Activated naive CD4-positive, alpha-beta T cell treated with anti-CD3 and anti-CD28 coated beads for 36 hours (primary cell): ENCODE results near the gene DSCAML1. TPM values are rescaled to one million over a fixed set of nuclear protein-coding genes. Genes with fewer than 3 reads are reported as not detected.

Source experiments
- CTCF ChIA-PET: fragments of 350-600 bp; sonication (Branson Sonifier 250); formaldehyde crosslinking; loops from one replicate; lab custom pipeline; 2021; ENCODE audit warnings: antibody characterized with exemption; lab: Charles Lee
- DNase-seq: peaks from one replicate; pipeline ENCODE4 v3.0.0-alpha.2; 2020
- H3K27ac Mint-ChIP-seq: one replicate; pipeline ENCODE4 v1.8.0; 2021; ENCODE audit warnings: mild to moderate bottlenecking, mixed read lengths
- H3K27me3 Mint-ChIP-seq: one replicate; pipeline ENCODE4 v1.8.0; 2021; ENCODE audit warnings: low read depth, mixed read lengths
- H3K36me3 Mint-ChIP-seq: one replicate; pipeline ENCODE4 v1.8.0; 2021; ENCODE audit warnings: low read depth, mixed read lengths
- H3K4me1 Mint-ChIP-seq: one replicate; pipeline ENCODE4 v1.8.0; 2021; ENCODE audit warnings: low read depth, mixed read lengths
- H3K4me3 Mint-ChIP-seq: one replicate; pipeline ENCODE4 v1.8.0; 2021; ENCODE audit warnings: mild to moderate bottlenecking, moderate library complexity, mixed read lengths
- H3K9me3 Mint-ChIP-seq: one replicate; pipeline ENCODE4 v1.8.0; 2021; ENCODE audit warnings: mixed read lengths
- intact Hi-C: fragments of 100-400 bp; cut with micrococcal nuclease; formaldehyde crosslinking; loops from one replicate; pipeline ENCODE4 v1.15.1; 2023
- total RNA-seq, 2 experiments: library from RNA; stranded (reverse); gene quantifications; one replicate each; pipeline ENCODE4 v1.2.3, GENCODE V29; 2021

The DSCAML1 gene
- total RNA-seq, 2 experiments from 2014 or later: 0.17 to 0.30 TPM

DNA sequence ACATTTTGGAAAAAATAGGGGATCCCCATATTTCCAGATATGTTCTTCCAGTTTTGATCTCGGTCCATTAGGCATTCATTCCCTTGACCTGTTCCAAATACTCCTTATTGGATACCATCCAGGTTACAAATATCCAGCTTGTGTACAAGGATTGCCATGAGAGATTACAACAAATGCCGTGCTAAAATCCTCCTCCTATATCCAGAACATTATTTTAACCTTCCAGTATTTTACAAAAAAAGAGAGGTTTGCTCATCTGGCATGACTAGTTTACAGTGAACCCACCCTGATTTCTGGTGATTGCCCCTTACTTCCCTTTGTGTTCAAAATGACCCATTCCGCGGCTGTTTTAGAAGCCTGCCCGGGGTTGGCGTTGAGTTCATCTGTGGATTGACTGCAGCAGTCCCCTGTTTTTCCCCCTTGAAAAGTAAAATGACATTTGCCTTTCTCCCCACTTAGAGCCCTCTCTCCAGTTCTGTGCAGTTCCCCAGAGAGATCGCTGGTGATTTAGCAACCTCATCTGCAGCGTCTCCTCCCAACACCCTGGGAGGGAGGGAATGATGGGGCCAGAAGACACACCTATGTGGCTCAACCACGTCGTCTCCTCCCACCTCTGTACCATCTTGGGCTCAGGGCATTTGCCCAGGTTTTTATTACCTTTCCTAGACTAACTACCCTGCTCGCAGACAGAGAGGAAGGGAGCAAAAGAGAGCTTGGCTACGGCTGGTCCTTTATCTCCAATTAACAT is 73.6 kb downstream of the DSCAML1 start:
- Mint-ChIP-seq H3K27me3 (peaks cover 4% of the 10 kb centered on the region), H3K27ac (no peak overlapping the region), H3K4me1 (no peaks in the 10 kb centered on the region), H3K36me3 (no peaks in the 10 kb centered on the region), H3K4me3 (no peak overlapping the region), H3K9me3 (no peaks in the 10 kb centered on the region)
- DNase-seq: no peak
- intact Hi-C loops: loop anchor here (2.0 kb wide), 1 partner anchor 51 kb away; no protein-coding TSS in a partner anchor
- CTCF ChIA-PET: interaction anchor here (1.0 kb wide), 1 partner anchor 330 kb away, joined by 4 read pairs; no protein-coding TSS in a partner anchor

DNA sequence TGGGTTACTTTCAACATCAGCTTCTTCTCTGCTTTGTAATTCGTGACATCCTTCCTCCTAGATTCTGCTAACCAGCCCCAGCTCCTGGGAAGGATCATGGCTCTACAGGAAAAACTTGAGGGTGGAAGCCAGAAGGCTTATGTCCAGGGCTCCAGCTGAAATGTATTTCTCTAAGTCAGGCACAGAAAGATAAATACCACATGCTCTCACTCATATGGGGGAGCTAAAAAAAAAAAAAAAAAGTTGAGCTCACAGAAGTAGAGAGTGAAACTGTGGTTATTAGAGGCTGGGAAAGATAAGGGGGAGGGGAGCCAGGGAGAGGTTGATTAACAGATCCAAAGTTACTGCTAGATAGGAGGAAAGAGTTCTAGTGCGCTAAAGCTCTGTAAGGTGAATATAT is 74.9 kb downstream of the DSCAML1 start:
- CTCF ChIA-PET: interaction anchor here (0.7 kb wide), 1 partner anchor 291 kb away, joined by 5 read pairs; no protein-coding TSS in a partner anchor
- Mint-ChIP-seq H3K27ac (no peak overlapping the region), H3K36me3 (no peaks in the 10 kb centered on the region), H3K9me3 (no peaks in the 10 kb centered on the region), H3K27me3 (peaks cover 4% of the 10 kb centered on the region), H3K4me3 (no peak overlapping the region), H3K4me1 (no peaks in the 10 kb centered on the region)
- intact Hi-C loops: loop anchor here (2.0 kb wide), 1 partner anchor 53 kb away; no protein-coding TSS in a partner anchor
- no peak for DNase-seq

DNA sequence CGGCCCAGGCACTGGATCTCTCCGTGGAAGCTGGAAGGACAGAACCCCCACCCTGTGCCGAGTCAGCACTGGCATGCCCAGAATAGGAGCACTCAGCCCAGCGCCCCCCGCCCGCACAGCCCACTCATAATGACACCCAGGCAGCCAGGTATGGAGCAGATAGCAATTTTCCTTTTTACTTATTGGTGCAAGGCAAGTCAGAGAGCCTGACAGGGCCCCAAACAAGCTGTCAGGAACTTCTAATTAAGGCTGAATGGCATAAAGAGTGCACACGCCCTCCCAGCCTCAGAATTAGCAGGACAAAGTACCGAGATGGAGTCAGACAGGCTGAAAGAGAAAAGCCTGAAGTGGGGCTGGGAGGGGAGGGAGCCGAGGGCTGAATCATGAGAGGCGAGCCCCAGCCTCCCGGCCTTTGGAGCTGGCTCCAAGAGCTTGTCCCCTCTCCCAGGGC is 76.9 kb downstream of the DSCAML1 start:
- CTCF ChIA-PET: interaction anchor here (0.6 kb wide), 1 partner anchor 86 kb away, joined by 3 read pairs; no protein-coding TSS in a partner anchor
- no peak for DNase-seq
- no peaks in the 10 kb centered on the region for H3K9me3 Mint-ChIP-seq
- peaks cover 4% of the 10 kb centered on the region for H3K27me3 Mint-ChIP-seq
- intact Hi-C loops: no loop called here
- H3K27ac Mint-ChIP-seq: no peak overlapping the region
- no peaks in the 10 kb centered on the region for H3K4me1 Mint-ChIP-seq
- no peak overlapping the region for H3K4me3 Mint-ChIP-seq
- H3K36me3 Mint-ChIP-seq: no peaks in the 10 kb centered on the region

DNA sequence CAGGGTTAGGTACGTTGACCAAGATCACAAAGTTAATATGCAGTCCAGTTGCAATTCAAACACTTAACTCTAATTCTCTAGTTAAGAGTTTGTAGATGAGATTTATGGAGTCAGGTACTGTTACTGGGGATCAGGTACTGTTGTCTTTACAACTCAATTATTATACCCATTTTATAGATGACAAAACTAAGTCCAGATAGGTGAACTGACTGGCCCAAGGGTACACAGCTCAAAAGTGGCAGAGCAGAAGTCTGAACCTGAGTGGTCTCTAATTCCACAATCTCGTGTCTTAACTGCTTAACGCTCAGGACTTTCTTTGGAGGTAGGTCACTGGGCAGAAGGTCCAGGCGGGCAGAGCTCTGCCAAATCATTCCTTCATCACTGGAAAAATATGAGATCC is 77.5 kb downstream of the DSCAML1 start:
- no peak for DNase-seq
- H3K27me3 Mint-ChIP-seq: peaks cover 4% of the 10 kb centered on the region
- intact Hi-C loops: no loop called here
- CTCF ChIA-PET: no interaction called here
- no peak overlapping the region for H3K4me3 Mint-ChIP-seq
- H3K36me3 Mint-ChIP-seq: no peaks in the 10 kb centered on the region
- no peak overlapping the region for H3K27ac Mint-ChIP-seq
- H3K9me3 Mint-ChIP-seq: no peaks in the 10 kb centered on the region
- no peaks in the 10 kb centered on the region for H3K4me1 Mint-ChIP-seq

DNA sequence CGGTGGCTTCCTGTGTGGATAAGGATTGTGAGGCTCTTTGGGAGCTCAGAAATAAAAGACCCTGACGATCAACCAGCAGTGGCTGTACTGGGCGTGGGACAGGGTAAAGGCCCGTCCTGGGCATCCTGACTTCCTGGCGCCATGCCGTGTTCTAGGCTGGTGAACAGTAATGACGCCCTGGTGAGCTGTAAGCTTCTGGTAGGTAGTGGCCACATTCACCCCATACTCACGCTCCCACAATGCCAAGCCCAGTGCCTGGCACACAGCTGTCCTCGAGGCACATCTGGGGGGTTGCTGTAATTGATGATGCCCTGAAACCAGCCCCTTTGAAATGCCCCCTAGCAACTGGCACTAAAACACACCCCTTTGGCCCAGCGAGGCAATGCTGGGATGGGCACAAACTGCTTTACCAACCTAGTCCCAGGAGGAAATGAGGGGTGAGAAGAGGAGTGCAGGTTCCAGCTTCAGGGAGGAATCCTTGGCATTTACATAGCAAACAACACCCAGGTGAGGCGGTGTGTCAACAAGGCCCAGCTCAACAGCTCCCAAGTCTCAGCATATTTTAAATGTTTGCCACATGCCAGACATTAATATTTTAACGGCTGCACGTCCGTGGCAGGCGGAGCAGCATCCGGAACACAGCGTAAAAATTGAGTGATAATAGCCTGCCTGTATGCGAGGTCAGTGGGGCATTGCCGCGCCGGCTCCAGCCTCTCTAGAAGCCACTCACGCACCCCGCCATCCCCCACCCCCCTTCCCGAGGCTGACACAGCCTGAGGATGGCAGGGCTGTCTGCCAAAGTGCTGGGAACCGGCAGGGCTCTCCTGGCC is 79.3 kb downstream of the DSCAML1 start:
- intact Hi-C loops: no loop called here
- peaks cover 4% of the 10 kb centered on the region for H3K27me3 Mint-ChIP-seq
- CTCF ChIA-PET: no interaction called here
- no peaks in the 10 kb centered on the region for H3K36me3 Mint-ChIP-seq
- no peak overlapping the region for H3K4me3 Mint-ChIP-seq
- H3K27ac Mint-ChIP-seq: no peak overlapping the region
- H3K4me1 Mint-ChIP-seq: no peaks in the 10 kb centered on the region
- no peak for DNase-seq
- H3K9me3 Mint-ChIP-seq: no peaks in the 10 kb centered on the region

DNA sequence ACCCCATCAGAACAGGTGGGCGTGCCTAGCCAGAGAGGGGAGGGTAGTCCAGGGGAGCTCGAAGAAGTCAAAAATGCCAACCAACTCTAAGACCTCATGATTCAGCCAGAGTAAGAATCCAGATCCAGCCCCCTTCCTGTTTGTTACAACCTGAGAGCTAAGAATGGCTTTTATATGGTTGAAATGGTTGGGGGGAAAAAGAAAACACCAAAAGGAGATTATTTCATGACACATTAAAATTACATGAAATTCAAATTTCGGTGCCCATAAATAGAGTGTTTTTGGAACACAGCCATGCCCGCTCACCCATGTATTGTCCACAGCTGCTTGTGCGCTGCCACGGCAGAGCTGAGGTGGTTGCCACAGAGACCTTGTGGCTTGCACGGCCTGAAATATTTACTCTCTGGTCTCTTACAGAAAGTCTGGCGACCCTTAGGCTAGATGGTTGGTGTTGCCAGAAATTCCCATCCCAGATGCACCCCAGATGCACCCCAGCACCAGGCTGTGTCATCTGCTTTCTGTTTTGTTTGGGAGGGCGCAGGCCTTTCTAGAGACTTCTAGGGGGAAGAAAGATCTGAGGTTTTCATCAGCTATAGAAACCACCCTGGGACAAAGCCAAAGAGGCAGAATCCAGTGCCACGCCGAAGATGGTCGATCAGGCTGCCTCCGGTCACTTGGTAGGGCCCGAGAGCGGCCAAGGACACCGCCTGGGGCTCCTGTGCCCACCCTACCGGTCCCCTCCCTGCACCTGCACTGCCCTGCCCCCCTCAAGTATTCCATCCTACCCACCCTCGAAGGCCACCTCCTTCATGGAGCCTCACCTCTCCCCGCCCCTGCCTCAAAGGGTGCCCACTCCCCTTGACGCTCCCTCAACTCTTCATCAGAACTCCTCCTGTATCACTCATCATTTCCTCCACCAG is 80.2 kb downstream of the DSCAML1 start:
- intact Hi-C loops: no loop called here
- no peaks in the 10 kb centered on the region for H3K4me1 Mint-ChIP-seq
- no peaks in the 10 kb centered on the region for H3K9me3 Mint-ChIP-seq
- H3K36me3 Mint-ChIP-seq: no peaks in the 10 kb centered on the region
- DNase-seq: no peak
- no peak overlapping the region for H3K27ac Mint-ChIP-seq
- peaks cover 4% of the 10 kb centered on the region for H3K27me3 Mint-ChIP-seq
- CTCF ChIA-PET: no interaction called here
- no peak overlapping the region for H3K4me3 Mint-ChIP-seq

DNA sequence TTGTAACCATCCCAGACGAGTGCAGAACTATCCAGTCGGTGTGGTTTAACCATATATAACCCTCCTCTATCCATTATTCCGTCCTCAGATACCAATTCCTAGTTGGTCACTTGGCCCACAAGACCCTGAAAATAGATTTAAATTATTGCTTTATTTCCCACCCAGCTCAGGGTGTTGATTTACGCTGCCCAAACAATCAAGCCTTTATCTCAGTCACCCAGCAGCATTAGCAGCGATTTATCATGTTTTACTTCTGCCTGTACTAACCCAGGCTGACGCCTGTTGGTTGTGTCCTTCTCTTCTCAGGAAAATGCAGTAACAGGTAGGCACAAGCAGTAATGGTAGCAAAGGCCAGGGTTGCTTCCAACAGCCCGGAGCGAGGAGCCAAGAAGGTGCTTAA is 81.2 kb downstream of the DSCAML1 start:
- no peaks in the 10 kb centered on the region for H3K36me3 Mint-ChIP-seq
- no peak for DNase-seq
- no peaks in the 10 kb centered on the region for H3K4me1 Mint-ChIP-seq
- no peaks in the 10 kb centered on the region for H3K9me3 Mint-ChIP-seq
- no peaks in the 10 kb centered on the region for H3K27me3 Mint-ChIP-seq
- intact Hi-C loops: no loop called here
- CTCF ChIA-PET: no interaction called here
- no peak overlapping the region for H3K4me3 Mint-ChIP-seq
- no peak overlapping the region for H3K27ac Mint-ChIP-seq

DNA sequence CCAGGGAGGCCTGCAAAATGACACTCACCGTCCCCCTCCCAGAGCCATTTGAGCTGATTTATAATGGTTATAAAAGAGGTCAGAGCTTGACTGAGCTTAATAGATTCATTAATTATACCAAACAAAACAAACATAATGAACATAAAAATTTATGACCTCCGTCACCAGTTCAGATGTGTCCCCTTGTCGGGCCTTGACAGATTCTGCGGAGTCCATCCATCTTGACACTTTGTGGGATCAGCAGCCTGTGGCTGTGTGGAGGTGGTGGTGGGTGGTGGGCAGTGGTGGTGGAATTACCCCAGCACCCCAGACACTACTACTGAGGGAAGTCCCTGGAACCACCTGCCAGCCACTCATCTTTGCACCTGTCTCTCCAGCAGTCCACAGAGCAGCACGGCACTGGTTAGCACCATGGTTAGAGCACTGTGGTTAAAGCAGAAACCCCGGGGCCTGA is 83.5 kb downstream of the DSCAML1 start:
- CTCF ChIA-PET: no interaction called here
- H3K4me3 Mint-ChIP-seq: no peak overlapping the region

DNA sequence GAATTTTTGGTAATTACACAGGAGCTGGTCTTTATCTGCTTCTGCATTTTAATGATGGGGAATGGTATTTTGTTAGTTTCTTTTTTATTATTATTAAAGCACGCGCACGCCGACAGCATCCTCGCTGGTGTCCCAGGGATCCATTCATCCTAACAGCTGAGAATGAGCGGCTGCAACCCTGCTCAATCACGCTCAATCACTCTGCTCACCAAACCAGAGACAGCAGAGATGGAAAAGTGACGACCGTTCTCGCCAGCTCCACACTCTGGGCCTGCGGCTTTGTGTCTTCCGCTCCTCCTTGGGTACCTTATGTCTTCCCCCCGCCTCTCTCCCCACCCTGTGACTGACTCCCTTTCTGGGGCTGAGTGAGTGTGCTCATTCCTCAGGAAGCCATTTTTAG is 84.5 kb downstream of the DSCAML1 start:
- Mint-ChIP-seq H3K4me1 (no peaks in the 10 kb centered on the region), H3K9me3 (no peaks in the 10 kb centered on the region), H3K36me3 (no peaks in the 10 kb centered on the region), H3K27ac (no peak overlapping the region), H3K27me3 (peaks cover 3% of the 10 kb centered on the region), H3K4me3 (no peak overlapping the region)
- intact Hi-C loops: no loop called here
- CTCF ChIA-PET: interaction anchor here (0.6 kb wide), 1 partner anchor 93 kb away, joined by 3 read pairs; no protein-coding TSS in a partner anchor
- no peak for DNase-seq

More for the DNA sequence above, 83.5 kb downstream of the DSCAML1 start:
- no peaks in the 10 kb centered on the region for H3K36me3 Mint-ChIP-seq
- H3K4me1 Mint-ChIP-seq: no peaks in the 10 kb centered on the region
- intact Hi-C loops: no loop called here
- H3K27me3 Mint-ChIP-seq: peaks cover 3% of the 10 kb centered on the region
- H3K9me3 Mint-ChIP-seq: no peaks in the 10 kb centered on the region
- DNase-seq: no peak
- no peak overlapping the region for H3K27ac Mint-ChIP-seq

DNA sequence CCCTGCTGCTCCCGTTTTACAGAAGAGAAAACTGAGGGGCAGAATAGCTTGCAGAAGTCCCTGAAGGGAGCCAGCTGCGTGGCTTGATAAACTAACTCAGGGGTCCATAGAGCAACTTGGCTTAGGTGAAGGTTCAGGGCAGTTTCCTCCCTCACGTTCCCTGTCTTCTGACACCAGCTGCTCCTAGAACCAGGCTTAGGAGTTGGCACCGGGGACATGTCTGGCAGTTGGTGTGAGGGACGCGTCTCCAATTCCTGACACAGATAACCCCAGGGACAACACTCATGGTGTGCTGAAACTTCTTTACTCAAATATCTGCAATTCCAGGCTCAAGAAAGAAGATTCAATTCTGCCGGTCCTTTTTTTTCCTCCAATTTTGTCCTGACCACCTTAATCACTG is 85.7 kb downstream of the DSCAML1 start:
- no peaks in the 10 kb centered on the region for H3K4me1 Mint-ChIP-seq
- CTCF ChIA-PET: no interaction called here
- intact Hi-C loops: no loop called here
- H3K27ac Mint-ChIP-seq: no peak overlapping the region
- peaks cover 3% of the 10 kb centered on the region for H3K27me3 Mint-ChIP-seq
- DNase-seq: no peak
- H3K36me3 Mint-ChIP-seq: no peaks in the 10 kb centered on the region
- H3K9me3 Mint-ChIP-seq: no peaks in the 10 kb centered on the region
- H3K4me3 Mint-ChIP-seq: no peak overlapping the region

DNA sequence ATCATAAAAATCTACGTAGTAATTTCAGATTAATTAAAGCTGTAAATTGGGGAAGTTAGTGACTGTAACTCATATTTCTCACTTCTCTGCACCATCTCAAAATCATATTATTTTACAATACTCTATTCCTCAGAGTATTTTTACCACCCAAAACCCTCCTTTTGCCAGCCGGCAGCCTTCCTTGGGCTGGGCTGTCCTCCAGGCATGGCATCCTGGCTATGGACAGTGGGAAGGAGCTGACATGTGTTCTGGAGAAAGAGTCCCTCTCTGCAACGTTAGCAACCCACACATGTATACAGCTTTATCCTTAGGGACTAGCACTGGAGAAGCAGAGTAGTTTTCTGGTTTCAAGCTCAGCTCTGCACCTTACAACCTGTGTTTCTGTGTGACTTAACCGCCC is 86.8 kb downstream of the DSCAML1 start:
- no peaks in the 10 kb centered on the region for H3K4me1 Mint-ChIP-seq
- H3K9me3 Mint-ChIP-seq: no peaks in the 10 kb centered on the region
- intact Hi-C loops: no loop called here
- no peak overlapping the region for H3K4me3 Mint-ChIP-seq
- CTCF ChIA-PET: no interaction called here
- no peaks in the 10 kb centered on the region for H3K36me3 Mint-ChIP-seq
- peaks cover 3% of the 10 kb centered on the region for H3K27me3 Mint-ChIP-seq
- no peak for DNase-seq
- no peak overlapping the region for H3K27ac Mint-ChIP-seq
